HG02981 (cell line): ENCODE measurements around the gene IGSF5.

Source experiments
- ATAC-seq: cut with Tn5 transposase; IDR thresholded peaks from one replicate; pipeline ENCODE4 v1.9.1; 2021; ENCODE audit warnings: mild to moderate bottlenecking, moderate library complexity; ENCODE audit not compliant: unreplicated experiment

IGSF5 gene

DNA sequence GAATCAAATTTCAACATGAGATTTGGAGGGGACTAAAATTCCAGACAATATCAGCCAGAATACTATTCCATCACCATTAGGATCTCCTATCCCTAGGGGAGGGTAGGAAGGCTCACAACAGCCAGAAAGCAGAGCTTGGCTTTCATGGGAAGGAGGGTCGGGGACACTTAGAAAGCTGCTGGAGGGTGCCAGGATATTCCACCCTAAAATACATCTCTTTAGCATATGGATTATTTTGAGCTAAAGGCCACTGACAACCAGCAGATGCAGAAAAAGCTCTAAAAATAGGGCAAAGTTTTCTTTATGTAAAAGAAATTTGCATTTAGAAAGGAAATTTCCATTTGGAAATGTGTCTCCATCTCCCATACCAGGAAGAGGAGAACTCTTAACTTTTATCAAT, 68.0 kb downstream of the IGSF5 start:
- no peak for ATAC-seq

GRCh38 chr21:39818557-39818956, 73.6 kb downstream of the IGSF5 start:
- no peak for ATAC-seq

DNA sequence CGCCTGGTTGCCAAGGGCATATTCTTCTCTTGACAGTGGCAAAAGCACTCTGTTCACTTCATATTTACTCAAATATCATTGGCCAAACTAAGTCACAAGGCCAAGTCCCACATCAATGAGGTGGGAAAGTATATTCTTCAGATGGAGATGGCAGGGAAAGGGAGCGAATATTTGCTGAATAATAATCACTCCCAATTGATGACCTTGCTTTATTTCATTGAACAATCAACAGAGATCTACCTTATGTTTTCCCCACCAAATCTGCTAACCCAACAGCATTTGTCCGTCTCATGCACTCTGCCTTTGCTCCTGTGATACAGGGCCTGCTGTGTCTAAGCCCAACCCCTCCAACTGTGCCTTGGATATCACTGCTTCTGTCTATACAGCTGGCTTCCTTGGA, 77.1 kb downstream of the IGSF5 start:
- no peak for ATAC-seq

GRCh38 chr21:39825250-39825649, 80.3 kb downstream of the IGSF5 start:
- ATAC-seq, result no peak

GRCh38 chr21:39834543-39834942, 89.6 kb downstream of the IGSF5 start:
- ATAC-seq, result no peak

GRCh38 chr21:39837861-39838359, 92.9 kb downstream of the IGSF5 start:
- ATAC-seq, result no peak

- no peak for ATAC-seq
Observed at GRCh38 chr21:39840373-39841097, 95.6 kb downstream of the IGSF5 start.

DNA sequence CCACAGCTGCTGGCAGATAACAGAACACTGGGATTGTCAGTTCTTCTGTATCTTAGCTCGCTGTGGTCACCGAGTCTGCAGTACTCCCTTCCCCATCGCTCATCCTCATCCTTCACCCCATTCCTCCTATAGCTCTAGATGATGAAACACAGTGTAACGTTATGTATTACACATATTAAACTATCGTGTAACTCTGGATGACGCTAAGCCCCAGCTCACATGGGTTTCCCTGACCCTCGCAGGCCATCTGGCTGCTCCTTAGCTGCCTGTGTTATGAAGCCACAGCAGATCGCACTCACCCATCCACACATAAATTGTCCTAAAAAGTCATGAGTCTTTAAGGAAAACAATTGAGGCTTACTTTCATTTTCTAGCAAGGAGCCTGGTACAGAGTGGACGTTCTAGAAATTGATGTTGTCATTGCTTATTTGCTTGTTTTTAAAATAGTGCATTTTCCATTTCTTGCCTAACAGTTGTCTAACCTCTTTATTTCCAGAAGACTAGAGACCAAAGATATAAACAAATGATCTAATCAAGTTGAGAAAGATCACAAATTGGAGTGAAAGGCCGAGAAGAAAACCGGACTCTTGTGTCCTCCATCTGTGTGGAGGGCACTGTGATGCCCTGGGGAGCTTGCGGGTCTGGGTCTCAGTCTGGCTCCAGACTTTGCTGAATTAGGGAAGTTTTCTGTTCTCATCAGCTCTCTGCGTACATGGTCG, 97.9 kb downstream of the IGSF5 start:
- ATAC-seq, result no peak

- no peak for ATAC-seq
Observed at GRCh38 chr21:39843483-39843882, 98.5 kb downstream of the IGSF5 start.

- no peak for ATAC-seq
Observed at GRCh38 chr21:39843916-39844315, 98.9 kb downstream of the IGSF5 start.

DNA sequence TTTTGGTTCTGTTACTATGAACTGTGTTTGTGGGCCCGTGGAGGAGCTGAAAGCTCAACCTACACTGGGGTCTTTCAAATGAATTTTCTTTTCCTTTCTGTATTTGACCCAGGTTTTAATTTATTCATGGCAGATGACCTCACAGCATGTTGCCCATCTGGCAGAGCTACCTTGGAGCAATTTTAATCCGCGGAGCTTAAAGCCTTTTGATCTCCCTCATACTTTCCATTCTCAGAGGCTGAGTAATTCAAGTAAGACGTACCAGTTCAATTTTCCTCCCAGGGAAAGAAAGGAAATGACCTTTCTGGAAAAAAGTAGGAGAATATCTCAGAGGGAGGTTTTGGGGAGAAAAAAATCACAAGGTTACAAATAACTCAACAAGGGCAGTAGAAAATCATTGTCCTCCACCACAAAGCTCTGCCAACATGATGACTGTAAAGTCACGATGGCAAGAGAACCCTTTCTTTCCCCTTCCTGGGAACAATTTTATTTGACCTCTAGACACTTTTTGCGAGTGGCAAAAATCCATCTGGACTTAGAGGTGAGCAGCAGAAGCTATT, 100.7 kb downstream of the IGSF5 start:
- ATAC-seq, result no peak

DNA sequence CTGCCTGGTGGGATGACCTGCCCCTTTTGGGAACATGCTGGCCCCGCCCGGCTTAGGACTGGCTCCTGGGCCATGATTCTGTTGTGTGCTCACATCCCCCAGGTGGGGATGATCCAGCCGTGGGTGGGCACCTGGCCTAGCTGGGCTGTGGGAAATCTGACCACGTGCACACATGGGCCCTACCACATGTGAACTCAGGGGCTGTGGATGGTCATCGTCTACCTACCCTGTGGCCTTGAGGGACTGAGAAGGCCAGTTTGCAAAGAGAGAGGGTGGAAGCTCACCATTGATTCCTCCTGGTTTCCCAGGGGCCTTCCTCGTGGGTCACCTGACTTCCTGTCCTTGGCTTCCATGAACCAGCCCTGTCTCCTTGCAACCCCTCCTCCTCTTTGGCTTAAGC, 102.9 kb downstream of the IGSF5 start:
- no peak for ATAC-seq

GRCh38 chr21:39849014-39849655, 104.2 kb downstream of the IGSF5 start:
- no peak for ATAC-seq

DNA sequence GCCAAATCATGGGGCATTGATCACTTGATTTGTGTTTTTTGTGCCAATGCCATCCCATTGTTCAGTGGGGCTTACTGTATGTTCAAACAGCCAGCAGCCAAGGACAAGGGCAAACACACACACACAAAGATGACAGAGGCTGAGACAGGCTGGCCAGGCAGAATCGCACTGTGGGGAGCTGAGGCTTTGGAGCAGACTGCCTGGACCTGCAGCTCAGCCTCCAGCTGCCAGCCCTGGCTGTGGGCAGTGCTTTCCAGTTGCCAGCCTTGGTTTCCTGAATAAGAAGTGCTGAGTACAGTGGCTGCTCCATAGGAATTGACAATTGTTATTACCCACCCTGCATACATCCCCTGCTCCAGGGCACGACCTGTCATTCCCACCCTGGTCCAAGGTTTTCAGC, 105.3 kb downstream of the IGSF5 start:
- ATAC-seq, result no peak

GRCh38 chr21:39851002-39851618, 106.1 kb downstream of the IGSF5 start:
- no peak for ATAC-seq
